ENCODE measurements around the gene CIRBP. TPM values are rescaled to one million over a fixed set of nuclear protein-coding genes. Genes with fewer than 3 reads are reported as not detected.
A peak's percentile ranks its signal among the peaks of the same experiment; 100 is the strongest.
"Not testable (repeated sequence)": the region's sequence is repeated elsewhere in the genome, so short reads cannot be mapped to it uniquely, and the experiment has no call there.

Gene CIRBP
- total RNA-seq, 5 donors from 2014 or later (not counting 1 experiment from before 2014, with no cell fraction given): 477 to 682 (median 657) TPM

DNA sequence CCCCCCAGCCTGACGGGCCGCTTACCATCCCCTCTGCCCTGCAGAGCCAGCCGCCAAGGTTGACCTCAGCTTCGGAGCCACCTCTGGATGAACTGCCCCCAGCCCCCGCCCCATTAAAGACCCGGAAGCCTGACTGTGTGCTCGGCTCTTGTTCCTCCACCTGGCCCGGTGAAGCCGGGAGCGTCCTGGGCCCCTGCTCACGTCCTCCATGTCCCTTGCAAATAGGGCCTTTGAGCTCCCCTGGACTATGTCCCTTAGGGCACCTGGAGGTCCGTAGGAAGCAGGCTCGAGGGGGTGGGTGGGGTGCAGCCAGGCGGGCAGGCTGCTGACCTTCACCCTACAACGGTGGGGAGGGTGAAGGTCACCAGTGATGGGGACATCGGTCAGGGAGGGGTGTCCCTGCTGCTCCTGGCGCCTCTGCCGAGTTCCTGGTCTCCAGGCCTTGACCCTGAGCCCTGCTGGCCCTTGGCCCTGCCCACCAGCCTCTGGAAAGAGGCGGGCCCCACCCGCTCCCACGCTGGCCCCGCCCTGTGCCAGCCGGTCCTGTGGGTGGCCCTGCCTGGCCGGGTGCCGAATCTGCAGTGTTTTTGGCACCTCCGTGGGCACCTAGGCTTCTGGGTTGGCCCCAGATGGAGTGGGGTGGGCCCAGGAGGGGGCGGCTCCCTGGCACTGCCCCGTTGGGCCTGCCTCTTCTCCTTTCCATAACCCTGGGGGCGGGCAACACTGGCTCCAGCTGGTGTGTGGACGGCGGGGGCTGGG, 24.3 kb upstream of the CIRBP start:
- peak overlapping the region; percentile 58 for H3K27ac ChIP-seq (ENCODE audit: low read length)
- no peaks in the 10 kb centered on the region for H3K27me3 Mint-ChIP-seq

DNA sequence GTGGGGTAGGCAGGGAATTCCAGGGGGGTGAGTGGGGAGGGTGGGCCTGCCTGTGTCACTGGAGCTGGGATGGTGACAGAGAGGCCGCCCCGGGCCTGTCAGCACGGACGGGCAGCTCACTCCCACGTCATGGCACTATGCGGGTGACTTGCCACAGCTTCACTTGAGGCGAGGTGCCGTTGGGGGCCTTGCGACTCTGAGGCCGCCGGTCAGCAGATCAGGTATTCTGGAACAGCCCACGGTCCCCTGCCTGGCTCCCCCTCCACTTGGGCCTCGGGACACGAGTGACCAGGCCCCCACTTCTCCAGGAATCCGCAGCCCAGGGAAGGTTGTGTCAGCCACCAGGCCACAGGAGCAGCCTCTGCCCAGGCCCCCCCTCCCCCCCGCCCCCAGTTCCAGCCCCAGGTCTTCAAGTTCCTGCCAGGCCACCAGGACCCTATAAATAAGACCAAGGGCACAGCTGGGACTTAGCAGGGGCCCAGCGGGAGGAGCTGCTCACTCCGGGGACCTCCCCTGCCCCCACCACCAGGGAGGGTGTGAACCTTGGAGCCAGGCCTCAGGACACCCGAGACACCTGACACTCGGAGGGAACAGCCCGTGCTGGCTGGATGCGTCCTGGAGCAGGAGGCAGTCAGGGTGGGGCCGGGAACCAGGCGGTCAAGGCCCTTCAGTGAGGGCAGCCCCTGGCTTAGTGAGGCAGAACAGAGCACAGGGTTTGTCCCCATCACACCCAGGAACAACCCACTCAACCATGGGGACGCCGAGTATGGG, 23.5 kb upstream of the CIRBP start:
- Mint-ChIP-seq H3K4me1 (peaks cover 11 to 31% (median 31%) of the 10 kb centered on the region in 3 donors), H3K9me3 (no peaks in the 10 kb centered on the region), H3K36me3 (no peaks in the 10 kb centered on the region), H3K27ac (no peak overlapping the region), H3K4me3 (no peak overlapping the region), H3K27me3 (no peaks in the 10 kb centered on the region)
- ChIA-PET CTCF (interaction anchor here (0.6 to 3.8 kb wide), 3 partner anchors 21 to 28 kb away, joined by 4 to 115 read pairs (median 28); no protein-coding TSS in a partner anchor), POLR2A (interaction anchor here (1.8 to 2.7 kb wide), 2 partner anchors 23 to 24 kb away, joined by 20 to 58 read pairs; partner anchors contain the start of gene CIRBP (in 2 of the 2))
- peaks cover 0 to 6% of the 10 kb centered on the region in 2 experiments for H3K27me3 ChIP-seq (replicated peaks in 1 of 2; ENCODE audit: control insufficient read depth in 2 of 2, extremely low read depth in 1 of 2, insufficient read depth in 2 of 2, low read length in 1 of 2)
- ATAC-seq (replicated peaks in 1 of 4) (no peak), DNase-seq (no peak)
- H3K27ac ChIP-seq (ENCODE audit: low read length): peak overlapping the region; percentile 58
- peaks cover 4 to 10% of the 10 kb centered on the region in 2 donors for H3K36me3 ChIP-seq (ENCODE audit: control insufficient read depth in 2 of 2, extremely low read depth in 1 of 2, insufficient read depth in 1 of 2, low read length in 1 of 2)
- H3K4me3 ChIP-seq (ENCODE audit: control insufficient read depth in 1 of 2, extremely low read depth in 1 of 2, low read length in 1 of 2): no peak overlapping the region
- peaks cover 18 to 63% of the 10 kb centered on the region in 2 experiments for H3K4me1 ChIP-seq (ENCODE audit: control insufficient read depth in 1 of 2, extremely low read depth in 1 of 2, insufficient read depth in 2 of 2, low read length in 2 of 2)
- H3K9me3 ChIP-seq: no peaks in the 10 kb centered on the region
- WGBS (ENCODE audit: insufficient coverage): 87% methylated on average over 19 of the region's 26 CpGs

More for the DNA sequence above, 24.3 kb upstream of the CIRBP start:
- Histone ChIP-seq H3K4me3 (ENCODE audit: control insufficient read depth in 1 of 2, extremely low read depth in 1 of 2, low read length in 1 of 2) (no peak overlapping the region), H3K27me3 (replicated peaks in 1 of 2; ENCODE audit: control insufficient read depth in 2 of 2, extremely low read depth in 1 of 2, insufficient read depth in 2 of 2, low read length in 1 of 2) (peaks cover 0 to 7% of the 10 kb centered on the region in 2 experiments), H3K4me1 (ENCODE audit: control insufficient read depth in 1 of 2, extremely low read depth in 1 of 2, insufficient read depth in 2 of 2, low read length in 2 of 2) (peaks cover 18 to 70% of the 10 kb centered on the region in 2 experiments), H3K36me3 (ENCODE audit: control insufficient read depth in 2 of 2, extremely low read depth in 1 of 2, insufficient read depth in 1 of 2, low read length in 1 of 2) (peaks cover 4 to 10% of the 10 kb centered on the region in 2 donors), H3K9me3 (no peaks in the 10 kb centered on the region)
- ChIA-PET POLR2A (interaction anchor here (0.5 to 2.7 kb wide), 6 partner anchors 8 to 27 kb away, joined by 3 to 58 read pairs (median 10); partner anchors contain the start of gene CIRBP (in 2 of the 2)), CTCF (interaction anchor here (0.6 to 3.8 kb wide), 12 partner anchors 8 to 148 kb away, joined by 3 to 115 read pairs (median 4); partner anchors contain the start of gene CIRBP (in 1 of the 2))
- ATAC-seq (replicated peaks in 1 of 4): no peak
- peak overlapping the region; percentile 80 to 92 for H3K27ac Mint-ChIP-seq
- H3K4me3 Mint-ChIP-seq: peak overlapping the region; percentile 43 to 59 (median 56)
- peaks cover 11 to 33% (median 32%) of the 10 kb centered on the region in 3 donors for H3K4me1 Mint-ChIP-seq
- DNase-seq: peak in 4 of 35 experiments; percentile 14 to 37 (median 22)
- 54% methylated on average over 18 of the region's 31 CpGs for WGBS (ENCODE audit: insufficient coverage)
- no peaks in the 10 kb centered on the region for H3K9me3 Mint-ChIP-seq
- no peaks in the 10 kb centered on the region for H3K36me3 Mint-ChIP-seq

DNA sequence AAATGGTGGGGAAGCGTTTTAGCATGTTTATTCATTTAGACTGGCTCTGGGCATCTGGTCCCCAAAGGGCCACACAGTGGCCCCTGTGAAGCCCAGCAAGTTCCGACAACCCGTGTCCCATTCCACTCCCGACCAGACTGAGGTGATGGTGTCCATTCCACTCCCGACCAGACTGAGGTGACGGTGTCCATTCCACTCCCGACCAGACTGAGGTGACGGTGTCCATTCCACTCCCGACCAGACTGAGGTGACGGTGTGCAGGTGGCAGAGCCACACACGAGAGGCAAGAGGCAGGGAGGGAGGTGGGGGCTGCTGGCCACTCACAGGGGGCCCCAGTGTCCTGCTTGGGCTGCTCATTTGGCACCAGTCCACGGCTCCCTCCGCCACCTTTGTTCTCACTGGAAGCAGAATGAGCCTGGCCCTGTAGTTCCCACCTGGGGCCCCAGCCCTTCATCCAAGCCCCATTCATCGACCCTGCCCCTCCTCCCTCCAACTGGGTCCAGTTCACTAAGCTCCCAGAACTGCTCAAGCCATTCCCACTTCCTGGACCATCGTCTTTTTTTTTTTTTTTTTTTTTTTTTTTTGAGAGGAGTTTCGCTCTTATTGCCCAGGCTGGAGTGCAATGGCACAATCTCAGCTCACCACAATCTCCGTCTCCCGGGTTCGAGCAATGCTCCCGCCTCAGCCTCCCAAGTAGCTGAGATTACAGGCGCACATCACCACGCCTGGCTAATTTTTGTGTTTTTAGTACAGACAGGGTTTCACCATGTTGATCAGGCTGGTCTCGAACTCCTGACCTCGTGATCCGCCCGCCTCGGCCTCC, 22.7 kb upstream of the CIRBP start:
- H3K4me3 ChIP-seq (ENCODE audit: control insufficient read depth in 1 of 2, extremely low read depth in 1 of 2, low read length in 1 of 2); H3K36me3 ChIP-seq (ENCODE audit: control insufficient read depth in 2 of 2, extremely low read depth in 1 of 2, insufficient read depth in 1 of 2, low read length in 1 of 2); H3K9me3 Mint-ChIP-seq; H3K27ac Mint-ChIP-seq; H3K27me3 ChIP-seq (replicated peaks in 1 of 2; ENCODE audit: control insufficient read depth in 2 of 2, extremely low read depth in 1 of 2, insufficient read depth in 2 of 2, low read length in 1 of 2); H3K27ac ChIP-seq (ENCODE audit: low read length); ATAC-seq (replicated peaks in 1 of 4); H3K9me3 ChIP-seq; H3K4me3 Mint-ChIP-seq; H3K36me3 Mint-ChIP-seq; H3K27me3 Mint-ChIP-seq: not testable (repeated sequence)
- 92% methylated on average over 6 of the region's 27 CpGs for WGBS (ENCODE audit: insufficient coverage)
- ChIA-PET POLR2A (interaction anchor here in 1 of 2 donors (0.7 kb wide), 1 partner anchor 254 kb away, joined by 3 read pairs; no protein-coding TSS in a partner anchor), CTCF (interaction anchor here in 1 of 2 donors (1.1 kb wide), 1 partner anchor 20 kb away, joined by 12 read pairs; no protein-coding TSS in a partner anchor)
- H3K4me1 ChIP-seq (ENCODE audit: control insufficient read depth in 1 of 2, extremely low read depth in 1 of 2, insufficient read depth in 2 of 2, low read length in 2 of 2): peaks cover 11 to 57% of the 10 kb centered on the region in 2 experiments
- H3K4me1 Mint-ChIP-seq: peaks cover 5 to 25% (median 25%) of the 10 kb centered on the region in 3 donors
- peak in 1 of 35 experiments; percentile 13 for DNase-seq

DNA sequence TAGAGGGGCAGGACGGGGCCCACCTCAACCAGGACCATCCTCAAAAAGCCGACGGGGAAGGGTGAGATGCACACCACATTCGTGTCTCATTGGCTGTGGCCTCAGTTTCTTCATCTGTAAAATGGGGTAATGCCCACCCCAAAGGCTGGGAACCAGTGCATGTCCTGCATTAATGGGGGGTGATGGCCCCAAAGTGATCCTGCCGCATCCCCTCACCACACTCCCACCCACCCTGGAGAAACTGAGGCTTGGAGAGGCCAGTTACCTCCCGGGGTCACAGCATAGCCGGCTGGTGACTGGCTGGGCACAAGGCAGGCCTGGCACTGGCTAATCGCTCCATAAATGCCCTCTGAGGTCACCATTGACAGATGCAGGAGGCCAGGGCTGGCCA, 21.4 kb upstream of the CIRBP start:
- peaks cover 10% of the 10 kb centered on the region in 2 donors for H3K36me3 ChIP-seq (ENCODE audit: control insufficient read depth in 2 of 2, extremely low read depth in 1 of 2, insufficient read depth in 1 of 2, low read length in 1 of 2)
- peak overlapping the region in 2 of 3 donors; percentile 50 to 55 for H3K4me3 Mint-ChIP-seq

DNA sequence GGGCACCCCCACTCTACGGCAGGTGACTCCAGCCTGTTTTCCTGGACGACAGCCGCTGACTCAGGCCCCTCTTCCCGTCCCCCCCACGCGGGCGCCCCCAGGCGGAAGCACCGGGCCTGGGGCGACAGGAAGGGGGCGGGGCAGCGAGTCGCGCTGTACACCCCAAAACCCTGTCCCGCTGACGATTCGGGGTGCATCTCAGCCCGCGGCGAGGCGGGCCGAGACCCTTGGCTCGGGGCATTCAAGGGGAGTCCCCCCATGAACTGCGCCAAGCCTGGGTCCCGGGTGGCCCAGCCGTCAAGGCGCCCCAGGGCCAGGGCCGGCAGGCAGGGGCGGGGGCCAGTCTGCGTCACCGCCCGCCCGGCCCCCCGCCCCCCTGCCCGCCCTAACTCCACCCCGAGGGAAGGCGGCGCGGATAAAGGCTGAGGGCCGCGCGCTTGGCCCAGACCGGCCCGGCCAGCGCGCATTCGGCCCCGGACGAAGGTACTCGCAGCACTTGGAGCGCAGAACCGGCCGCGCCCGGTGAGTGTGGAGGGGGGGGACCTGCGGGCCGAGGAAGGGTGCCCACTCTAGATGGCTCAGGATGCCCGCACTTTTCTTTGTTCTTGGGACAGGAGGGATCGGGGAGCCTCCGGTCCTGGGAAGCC, 20.9 kb upstream of the CIRBP start, which contains the start of gene MIDN:
Gene MIDN (plus strand): TSS at position 445 of the 647 bp plus-strand sequence. CDS start 1,714 bp downstream, outside the sequence.
- Mint-ChIP-seq H3K27ac (peak within 1 kb of the TSS; percentile 61 to 78), H3K36me3 (peaks cover 3% of the 10 kb centered on the region), H3K4me3 (peak within 1 kb of the TSS; percentile 68 to 91 (median 77)), H3K4me1 (peaks cover 6 to 13% (median 13%) of the 10 kb centered on the region in 3 donors), H3K27me3 (no peaks in the 10 kb centered on the region), H3K9me3 (no peaks in the 10 kb centered on the region)
- POLR2A ChIA-PET: no interaction called here
- no peaks in the 10 kb centered on the region for H3K9me3 ChIP-seq
- under 1% methylated on average over 39 of the region's 60 CpGs for WGBS (ENCODE audit: insufficient coverage)
- peaks cover 10% of the 10 kb centered on the region in 2 donors for H3K36me3 ChIP-seq (ENCODE audit: control insufficient read depth in 2 of 2, extremely low read depth in 1 of 2, insufficient read depth in 1 of 2, low read length in 1 of 2)
- DNase-seq: peak in 25 of 35 experiments; percentile 27 to 81 (median 58)
- CTCF ChIA-PET: no interaction called here
- H3K4me3 ChIP-seq (ENCODE audit: control insufficient read depth in 1 of 2, extremely low read depth in 1 of 2, low read length in 1 of 2): peak within 1 kb of the TSS; percentile 51 to 66
- H3K27me3 ChIP-seq (replicated peaks in 1 of 2; ENCODE audit: control insufficient read depth in 2 of 2, extremely low read depth in 1 of 2, insufficient read depth in 2 of 2, low read length in 1 of 2): no peaks in the 10 kb centered on the region
- ATAC-seq (replicated peaks in 1 of 4): peak; percentile 3 to 6 (median 6)
- peak within 1 kb of the TSS; percentile 88 for H3K27ac ChIP-seq (ENCODE audit: low read length)
- H3K4me1 ChIP-seq (ENCODE audit: control insufficient read depth in 1 of 2, extremely low read depth in 1 of 2, insufficient read depth in 2 of 2, low read length in 2 of 2): peaks cover 11 to 59% of the 10 kb centered on the region in 2 experiments

More for the DNA sequence above, 21.4 kb upstream of the CIRBP start:
- no peaks in the 10 kb centered on the region for H3K27me3 ChIP-seq (replicated peaks in 1 of 2; ENCODE audit: control insufficient read depth in 2 of 2, extremely low read depth in 1 of 2, insufficient read depth in 2 of 2, low read length in 1 of 2)
- H3K36me3 Mint-ChIP-seq: peaks cover 3% of the 10 kb centered on the region
- peaks cover 11 to 59% of the 10 kb centered on the region in 2 experiments for H3K4me1 ChIP-seq (ENCODE audit: control insufficient read depth in 1 of 2, extremely low read depth in 1 of 2, insufficient read depth in 2 of 2, low read length in 2 of 2)
- H3K27ac Mint-ChIP-seq: no peak overlapping the region
- peak overlapping the region in 1 of 2 donors; percentile 66 for H3K4me3 ChIP-seq (ENCODE audit: control insufficient read depth in 1 of 2, extremely low read depth in 1 of 2, low read length in 1 of 2)
- ChIA-PET CTCF (no interaction called here), POLR2A (no interaction called here)
- ATAC-seq (replicated peaks in 1 of 4) (no peak), DNase-seq (peak in 1 of 35 experiments; percentile 24)
- H3K27me3 Mint-ChIP-seq: no peaks in the 10 kb centered on the region
- H3K27ac ChIP-seq (ENCODE audit: low read length): peak overlapping the region; percentile 88
- peaks cover 5 to 17% (median 17%) of the 10 kb centered on the region in 3 donors for H3K4me1 Mint-ChIP-seq
- H3K9me3 Mint-ChIP-seq: no peaks in the 10 kb centered on the region
- 58% methylated on average over 6 of the region's 8 CpGs for WGBS (ENCODE audit: insufficient coverage)
- H3K9me3 ChIP-seq: no peaks in the 10 kb centered on the region

All from T-cell (primary cell).